ENCODE measurements around the gene RSPH3.
"Not testable (repeated sequence)": the region's sequence is repeated elsewhere in the genome, so short reads cannot be mapped to it uniquely, and the experiment has no call there.

RSPH3 gene

DNA sequence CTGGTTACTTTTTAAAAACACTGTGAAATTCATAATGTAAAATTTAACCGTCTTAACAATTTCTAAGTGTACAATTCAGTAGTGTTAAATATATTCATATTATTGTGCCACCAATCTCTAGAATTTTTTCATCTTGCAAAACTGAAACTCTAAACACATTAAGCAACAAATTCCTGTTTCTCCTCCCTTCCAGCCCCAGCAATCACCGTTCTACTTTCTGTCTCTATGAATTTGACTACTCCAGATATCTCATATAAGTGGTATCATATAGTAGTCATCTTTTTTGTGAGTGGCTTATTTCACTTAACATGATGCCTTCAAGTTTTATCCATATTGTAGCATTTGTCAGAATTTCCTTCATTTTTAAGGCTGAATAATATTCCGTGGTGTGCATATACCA is 44.7 kb downstream of the RSPH3 start:
- Histone ChIP-seq H3K9me2 (ENCODE audit: low read depth, low read length) (no peaks in the 10 kb centered on the region), H3K4me1 (ENCODE audit: insufficient read depth, low read length, severe bottlenecking) (peaks cover 19% of the 10 kb centered on the region), H3K4me2 (ENCODE audit: low read length) (no peak overlapping the region), H3K27me3 (ENCODE audit: insufficient read depth, low read length) (no peaks in the 10 kb centered on the region), H3K9ac (ENCODE audit: low read length) (no peak overlapping the region), H3F3A (ENCODE audit: insufficient read depth, low read length) (no peaks in the 10 kb centered on the region), H3K27ac (ENCODE audit: low read depth, low read length, poor library complexity, severe bottlenecking) (no peak overlapping the region), H2AFZ (ENCODE audit: low read length) (no peak overlapping the region), H3K4me3 (ENCODE audit: low read depth, low read length, poor library complexity, severe bottlenecking) (no peak overlapping the region), H3K9me3 (ENCODE audit: low read length) (no peaks in the 10 kb centered on the region), H3K79me2 (ENCODE audit: insufficient read depth, low read length) (no peaks in the 10 kb centered on the region), H3K36me3 (ENCODE audit: insufficient read depth, low read length) (no peaks in the 10 kb centered on the region), H4K20me1 (ENCODE audit: insufficient read depth, low read length) (no peaks in the 10 kb centered on the region)
- TF ChIP-seq, protein P1, sequence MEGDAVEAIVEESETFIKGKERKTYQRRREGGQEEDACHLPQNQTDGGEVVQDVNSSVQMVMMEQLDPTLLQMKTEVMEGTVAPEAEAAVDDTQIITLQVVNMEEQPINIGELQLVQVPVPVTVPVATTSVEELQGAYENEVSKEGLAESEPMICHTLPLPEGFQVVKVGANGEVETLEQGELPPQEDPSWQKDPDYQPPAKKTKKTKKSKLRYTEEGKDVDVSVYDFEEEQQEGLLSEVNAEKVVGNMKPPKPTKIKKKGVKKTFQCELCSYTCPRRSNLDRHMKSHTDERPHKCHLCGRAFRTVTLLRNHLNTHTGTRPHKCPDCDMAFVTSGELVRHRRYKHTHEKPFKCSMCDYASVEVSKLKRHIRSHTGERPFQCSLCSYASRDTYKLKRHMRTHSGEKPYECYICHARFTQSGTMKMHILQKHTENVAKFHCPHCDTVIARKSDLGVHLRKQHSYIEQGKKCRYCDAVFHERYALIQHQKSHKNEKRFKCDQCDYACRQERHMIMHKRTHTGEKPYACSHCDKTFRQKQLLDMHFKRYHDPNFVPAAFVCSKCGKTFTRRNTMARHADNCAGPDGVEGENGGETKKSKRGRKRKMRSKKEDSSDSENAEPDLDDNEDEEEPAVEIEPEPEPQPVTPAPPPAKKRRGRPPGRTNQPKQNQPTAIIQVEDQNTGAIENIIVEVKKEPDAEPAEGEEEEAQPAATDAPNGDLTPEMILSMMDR (IDR thresholded peaks at IDR 0.05; ENCODE audit: low read length): no peak
- TF ChIP-seq EZH2 (IDR thresholded peaks at IDR 0.05; ENCODE audit: borderline replicate concordance, low read length): no peak

DNA sequence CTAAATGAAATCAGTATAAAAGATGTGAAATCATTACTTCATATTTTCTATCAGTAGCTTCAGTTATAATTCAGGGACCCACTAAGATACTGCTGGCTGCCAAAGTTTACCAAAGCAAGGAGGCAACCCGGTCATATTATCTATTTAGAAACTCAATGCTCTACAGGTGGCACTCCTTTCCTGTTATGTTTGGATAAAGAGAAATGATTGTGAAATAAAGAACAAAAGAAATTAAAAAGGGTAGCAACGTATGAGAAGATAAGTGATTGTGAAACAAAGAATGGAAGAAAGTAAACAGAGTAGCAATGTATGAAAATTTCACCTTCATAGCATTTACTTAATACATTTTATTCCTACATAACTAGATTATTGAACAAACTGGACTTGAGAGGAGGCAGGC is 45.2 kb downstream of the RSPH3 start:
- H3K4me3 ChIP-seq (ENCODE audit: low read depth, low read length, poor library complexity, severe bottlenecking): no peak overlapping the region
- no peaks in the 10 kb centered on the region for H3K27me3 ChIP-seq (ENCODE audit: insufficient read depth, low read length)
- no peak overlapping the region for H3K27ac ChIP-seq (ENCODE audit: low read depth, low read length, poor library complexity, severe bottlenecking)
- no peaks in the 10 kb centered on the region for H3K9me3 ChIP-seq (ENCODE audit: low read length)
- no peaks in the 10 kb centered on the region for H4K20me1 ChIP-seq (ENCODE audit: insufficient read depth, low read length)
- no peak overlapping the region for H3K9ac ChIP-seq (ENCODE audit: low read length)
- H3K4me2 ChIP-seq (ENCODE audit: low read length): no peak overlapping the region
- H3K4me1 ChIP-seq (ENCODE audit: insufficient read depth, low read length, severe bottlenecking): peaks cover 19% of the 10 kb centered on the region
- no peaks in the 10 kb centered on the region for H3K9me2 ChIP-seq (ENCODE audit: low read depth, low read length)
- no peaks in the 10 kb centered on the region for H3K79me2 ChIP-seq (ENCODE audit: insufficient read depth, low read length)
- H2AFZ ChIP-seq (ENCODE audit: low read length): no peak overlapping the region
- TF ChIP-seq, protein P1 (IDR thresholded peaks at IDR 0.05; ENCODE audit: low read length): no peak
- TF ChIP-seq EZH2 (IDR thresholded peaks at IDR 0.05; ENCODE audit: borderline replicate concordance, low read length): no peak
- no peaks in the 10 kb centered on the region for H3K36me3 ChIP-seq (ENCODE audit: insufficient read depth, low read length)
- no peaks in the 10 kb centered on the region for H3F3A ChIP-seq (ENCODE audit: insufficient read depth, low read length)

DNA sequence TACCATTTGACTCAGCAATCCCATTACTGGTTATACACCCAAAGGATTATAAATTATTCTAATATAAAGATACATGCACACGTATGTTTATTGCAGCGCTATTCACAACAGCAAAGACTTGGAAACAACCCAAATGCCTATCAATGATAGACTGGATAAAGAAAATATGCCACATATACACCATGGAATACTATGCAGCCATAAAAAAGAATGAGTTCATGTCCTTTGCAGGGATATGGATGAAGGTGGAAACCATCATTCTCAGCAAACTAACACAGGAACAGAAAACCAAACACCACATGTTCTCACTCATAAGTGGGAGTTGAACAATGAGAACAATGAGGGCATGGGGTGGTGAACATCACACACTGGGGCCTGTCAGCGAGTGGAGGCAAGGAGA is 48.0 kb downstream of the RSPH3 start:
- not testable (repeated sequence) for H3K4me3 ChIP-seq (ENCODE audit: low read depth, low read length, poor library complexity, severe bottlenecking); H3K9me3 ChIP-seq (ENCODE audit: low read length); H3K9ac ChIP-seq (ENCODE audit: low read length); H3K4me1 ChIP-seq (ENCODE audit: insufficient read depth, low read length, severe bottlenecking); H3K27ac ChIP-seq (ENCODE audit: low read depth, low read length, poor library complexity, severe bottlenecking); H2AFZ ChIP-seq (ENCODE audit: low read length); H3F3A ChIP-seq (ENCODE audit: insufficient read depth, low read length); H3K27me3 ChIP-seq (ENCODE audit: insufficient read depth, low read length); H3K9me2 ChIP-seq (ENCODE audit: low read depth, low read length); H4K20me1 ChIP-seq (ENCODE audit: insufficient read depth, low read length); H3K36me3 ChIP-seq (ENCODE audit: insufficient read depth, low read length); H3K4me2 ChIP-seq (ENCODE audit: low read length); H3K79me2 ChIP-seq (ENCODE audit: insufficient read depth, low read length)

DNA sequence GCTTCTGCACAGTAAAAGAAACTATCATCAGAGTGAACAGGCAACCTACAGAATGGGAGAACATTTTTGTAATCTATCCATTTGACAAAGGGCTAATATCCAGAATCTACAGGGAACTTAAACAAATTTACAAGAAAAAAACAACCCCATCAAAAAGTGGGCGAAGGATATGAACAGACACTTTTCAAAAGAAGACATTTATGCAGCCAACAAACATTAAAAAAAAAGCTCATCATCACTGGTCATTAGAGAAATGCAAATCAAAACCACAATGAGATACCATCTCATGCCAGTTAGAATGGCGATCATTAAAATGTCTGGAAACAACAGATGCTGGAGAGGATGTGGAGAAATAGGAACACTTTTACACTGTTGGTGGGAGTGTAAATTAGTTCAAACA is 48.4 kb downstream of the RSPH3 start:
- H3K9me2 ChIP-seq (ENCODE audit: low read depth, low read length); H3K27ac ChIP-seq (ENCODE audit: low read depth, low read length, poor library complexity, severe bottlenecking); H2AFZ ChIP-seq (ENCODE audit: low read length); H4K20me1 ChIP-seq (ENCODE audit: insufficient read depth, low read length); H3K4me1 ChIP-seq (ENCODE audit: insufficient read depth, low read length, severe bottlenecking); H3K79me2 ChIP-seq (ENCODE audit: insufficient read depth, low read length); H3K4me2 ChIP-seq (ENCODE audit: low read length); H3K27me3 ChIP-seq (ENCODE audit: insufficient read depth, low read length); H3F3A ChIP-seq (ENCODE audit: insufficient read depth, low read length); H3K36me3 ChIP-seq (ENCODE audit: insufficient read depth, low read length); H3K9me3 ChIP-seq (ENCODE audit: low read length); H3K4me3 ChIP-seq (ENCODE audit: low read depth, low read length, poor library complexity, severe bottlenecking); H3K9ac ChIP-seq (ENCODE audit: low read length): not testable (repeated sequence)
